Rectal smooth muscle tissue (tissue), 1 donor: Measurements from ENCODE around the gene KLHL26.
"Not testable (repeated sequence)": the region's sequence is repeated elsewhere in the genome, so short reads cannot be mapped to it uniquely, and the experiment has no call there.

ENCODE experiments used
- H3K27ac ChIP-seq: one replicate; pipeline ENCODE4 v1.7.0; 2013; ENCODE audit warnings: low read depth, low read length, inconsistent platforms
- H3K27me3 ChIP-seq: one replicate; pipeline ENCODE4 v1.7.0; 2013; ENCODE audit warnings: low read length; ENCODE audit not compliant: control insufficient read depth, insufficient read depth
- H3K36me3 ChIP-seq: one replicate; pipeline ENCODE4 v1.7.0; 2013; ENCODE audit warnings: low read length; ENCODE audit not compliant: control insufficient read depth, insufficient read depth
- H3K4me1 ChIP-seq: one replicate; pipeline ENCODE4 v1.7.0; 2013; ENCODE audit warnings: low read length; ENCODE audit not compliant: control insufficient read depth, insufficient read depth
- H3K4me3 ChIP-seq: one replicate; pipeline ENCODE4 v1.7.0; 2013; ENCODE audit warnings: low read length
- H3K9ac ChIP-seq: one replicate; pipeline ENCODE4 v1.7.0; 2013; ENCODE audit warnings: low read length

The KLHL26 gene

GRCh38 chr19:18636969-18637629 is at the start of gene KLHL26:
Gene KLHL26 (plus strand): TSS chr19:18637028. CDS start chr19:18637055, 27 bp downstream.
- Histone ChIP-seq H3K36me3 (no peaks in the 10 kb centered on the region), H3K27ac (peak within 1 kb of the TSS; percentile 75), H3K27me3 (no peaks in the 10 kb centered on the region), H3K9ac (peak within 1 kb of the TSS; percentile 35), H3K4me1 (no peaks in the 10 kb centered on the region), H3K4me3 (peak within 1 kb of the TSS; percentile 85)

- Histone ChIP-seq H3K4me1 (peaks cover 8% of the 10 kb centered on the region), H3K4me3 (peak overlapping the region; percentile 85), H3K9ac (no peak overlapping the region), H3K36me3 (peaks cover 3% of the 10 kb centered on the region), H3K27me3 (no peaks in the 10 kb centered on the region), H3K27ac (no peak overlapping the region)
Measured at GRCh38 chr19:18587561-18587960, 49.3 kb upstream of the KLHL26 start.

GRCh38 chr19:18587962-18588610 is 48.7 kb upstream of the KLHL26 start:
- no peaks in the 10 kb centered on the region for H3K27me3 ChIP-seq
- H3K27ac ChIP-seq: peak overlapping the region; percentile 73
- H3K9ac ChIP-seq: no peak overlapping the region
- H3K36me3 ChIP-seq: peaks cover 3% of the 10 kb centered on the region
- peak overlapping the region; percentile 85 for H3K4me3 ChIP-seq
- H3K4me1 ChIP-seq: peaks cover 8% of the 10 kb centered on the region

GRCh38 chr19:18588611-18589379 is 48.0 kb upstream of the KLHL26 start, which contains the start of gene REX1BD:
Gene REX1BD (plus strand): TSS chr19:18588798. CDS start chr19:18588802, 4 bp downstream.
- Histone ChIP-seq H3K4me3 (peak within 1 kb of the TSS; percentile 85), H3K4me1 (peaks cover 8% of the 10 kb centered on the region), H3K27ac (peak within 1 kb of the TSS; percentile 73), H3K27me3 (no peaks in the 10 kb centered on the region), H3K9ac (peak within 1 kb of the TSS; percentile 43), H3K36me3 (peaks cover 3% of the 10 kb centered on the region)

GRCh38 chr19:18589380-18590272 is 47.2 kb upstream of the KLHL26 start:
- Histone ChIP-seq H3K27ac (peak overlapping the region; percentile 73), H3K4me3 (peak overlapping the region; percentile 85), H3K4me1 (peaks cover 11% of the 10 kb centered on the region), H3K36me3 (peaks cover 3% of the 10 kb centered on the region), H3K27me3 (no peaks in the 10 kb centered on the region), H3K9ac (peak overlapping the region; percentile 43)

- Histone ChIP-seq H3K4me3 (no peak overlapping the region), H3K4me1 (peaks cover 14% of the 10 kb centered on the region), H3K27ac (no peak overlapping the region), H3K9ac (no peak overlapping the region), H3K27me3 (no peaks in the 10 kb centered on the region), H3K36me3 (peaks cover 3% of the 10 kb centered on the region)
Measured at GRCh38 chr19:18590273-18591272, 46.3 kb upstream of the KLHL26 start.

GRCh38 chr19:18591735-18592385 is 45.0 kb upstream of the KLHL26 start:
- peaks cover 3% of the 10 kb centered on the region for H3K36me3 ChIP-seq
- no peak overlapping the region for H3K9ac ChIP-seq
- H3K27me3 ChIP-seq: no peaks in the 10 kb centered on the region
- H3K4me3 ChIP-seq: no peak overlapping the region
- H3K27ac ChIP-seq: no peak overlapping the region
- H3K4me1 ChIP-seq: peaks cover 14% of the 10 kb centered on the region

- H3K27me3 ChIP-seq, H3K27ac ChIP-seq, H3K4me3 ChIP-seq, H3K9ac ChIP-seq, H3K36me3 ChIP-seq: not testable (repeated sequence)
- peaks cover 14% of the 10 kb centered on the region for H3K4me1 ChIP-seq
Measured at GRCh38 chr19:18592732-18593131, 44.1 kb upstream of the KLHL26 start.

- Histone ChIP-seq H3K4me3 (no peak overlapping the region), H3K4me1 (peaks cover 11% of the 10 kb centered on the region), H3K27ac (no peak overlapping the region), H3K9ac (no peak overlapping the region), H3K36me3 (peaks cover 3% of the 10 kb centered on the region), H3K27me3 (peaks cover 4% of the 10 kb centered on the region)
Measured at GRCh38 chr19:18593367-18594095, 43.3 kb upstream of the KLHL26 start.

- Histone ChIP-seq H3K4me3 (peak overlapping the region; percentile 54), H3K4me1 (peaks cover 11% of the 10 kb centered on the region)
Measured at GRCh38 chr19:18594096-18594823, 42.6 kb upstream of the KLHL26 start.

More at GRCh38 chr19:18594096-18594823, 42.6 kb upstream of the KLHL26 start:
- Histone ChIP-seq H3K27me3 (peaks cover 10% of the 10 kb centered on the region), H3K9ac (peak overlapping the region; percentile 49), H3K27ac (no peak overlapping the region), H3K36me3 (peaks cover 3% of the 10 kb centered on the region)
